ENCODE results near the gene DBH.

The DBH gene

DNA sequence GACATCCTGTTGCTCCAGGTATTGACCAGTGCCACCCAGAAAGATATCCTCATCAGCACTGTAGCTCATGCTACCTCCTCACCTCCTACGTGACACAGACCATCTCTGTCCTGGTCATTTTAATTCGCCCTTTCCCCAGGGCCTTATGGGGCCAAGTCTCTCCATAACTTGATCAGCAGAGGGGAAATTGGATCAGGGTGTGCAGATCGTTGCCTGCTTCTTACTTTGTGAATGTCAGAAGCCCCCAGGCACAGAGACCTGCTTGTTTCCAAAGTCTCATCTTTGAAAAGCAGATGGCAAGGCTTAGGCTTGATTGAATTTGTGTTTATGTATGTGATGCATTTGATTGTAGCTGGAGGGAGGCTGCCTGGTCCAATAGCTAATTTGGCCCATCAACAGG lies 8.8 kb upstream of the DBH start:
- no peak for FAIRE-seq

DNA sequence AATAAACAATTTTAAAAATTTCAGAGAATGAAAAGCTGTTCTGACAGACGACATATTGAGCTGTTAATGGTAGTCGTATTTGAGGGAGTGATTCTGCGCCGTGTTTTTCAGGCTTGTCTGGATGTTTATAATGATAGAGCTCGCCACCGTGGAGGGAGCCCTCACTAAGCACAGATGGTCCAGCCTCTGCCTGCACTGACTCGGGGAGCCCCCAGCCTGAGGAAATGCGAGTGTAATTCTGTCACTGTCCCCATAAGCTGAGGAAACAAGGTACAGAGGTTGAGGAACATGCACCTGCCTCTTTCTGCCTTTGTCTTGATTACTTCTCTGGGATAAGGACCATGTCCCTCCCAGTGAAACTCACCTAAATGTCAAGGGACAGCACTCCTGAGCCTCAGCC lies 7.4 kb upstream of the DBH start:
- no peak for FAIRE-seq

DNA sequence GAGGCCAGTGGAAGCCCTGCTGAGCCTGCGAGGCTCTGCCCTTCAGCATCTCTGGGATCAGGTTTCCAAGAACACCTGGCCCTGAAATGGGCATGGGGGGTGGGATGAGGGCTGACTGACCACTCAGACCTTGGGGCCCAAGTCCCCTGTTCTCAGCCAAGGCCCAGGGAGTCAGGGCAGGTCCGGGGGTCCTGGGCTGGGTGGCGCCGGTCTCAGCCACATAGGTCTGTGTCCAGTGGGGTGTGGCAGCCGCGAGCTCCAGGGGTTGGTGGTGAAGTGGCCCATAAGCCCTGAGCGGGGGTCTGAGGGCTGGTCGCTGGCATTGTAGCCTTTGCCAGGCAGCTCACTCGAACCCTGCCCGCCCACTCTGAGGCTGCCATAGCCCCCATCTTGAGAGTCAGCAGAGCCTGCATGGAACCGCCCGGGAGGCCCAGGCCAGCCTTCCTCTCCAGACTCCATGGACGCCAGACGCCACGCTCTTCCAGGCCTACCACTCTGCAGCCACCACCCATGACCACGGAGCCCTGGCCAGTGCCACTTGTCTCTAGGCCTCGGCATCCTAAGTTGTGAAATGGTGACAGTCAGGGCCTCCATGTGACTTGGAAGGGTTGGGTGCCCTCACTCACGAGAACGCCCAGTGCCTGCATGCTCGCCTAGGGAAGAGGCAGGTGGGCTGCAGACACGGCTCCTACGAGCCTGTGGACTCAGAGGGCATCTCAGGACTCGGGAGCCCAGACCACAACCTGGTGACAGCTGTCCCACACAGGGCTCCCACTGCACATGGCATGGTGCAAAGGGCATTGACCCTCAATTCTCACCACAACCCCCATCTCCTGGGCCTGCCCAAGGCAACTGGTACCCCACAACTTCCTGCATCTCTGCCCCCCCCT lies 6.7 kb upstream of the DBH start:
- FAIRE-seq, result no peak

DNA sequence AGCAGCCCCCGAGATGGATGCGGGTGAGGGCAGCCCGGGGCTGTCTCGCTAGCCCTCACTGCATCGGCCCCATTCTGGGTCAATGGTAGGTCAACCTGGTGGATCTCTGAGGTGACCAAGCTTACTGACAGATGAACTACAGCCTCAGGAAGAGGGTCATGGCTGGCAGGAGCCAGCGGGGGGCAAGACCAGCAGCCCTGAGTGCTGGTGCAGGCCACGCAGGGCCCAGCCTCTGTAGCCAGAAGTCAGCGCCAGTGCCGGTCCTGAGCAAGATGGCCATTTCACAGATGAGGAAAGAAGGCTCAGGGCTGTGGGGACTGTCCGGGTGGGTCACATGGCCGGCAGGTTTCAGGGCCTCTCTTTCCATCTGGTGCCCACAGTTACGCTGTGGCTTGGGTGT lies 5.1 kb upstream of the DBH start:
- no peak for FAIRE-seq

DNA sequence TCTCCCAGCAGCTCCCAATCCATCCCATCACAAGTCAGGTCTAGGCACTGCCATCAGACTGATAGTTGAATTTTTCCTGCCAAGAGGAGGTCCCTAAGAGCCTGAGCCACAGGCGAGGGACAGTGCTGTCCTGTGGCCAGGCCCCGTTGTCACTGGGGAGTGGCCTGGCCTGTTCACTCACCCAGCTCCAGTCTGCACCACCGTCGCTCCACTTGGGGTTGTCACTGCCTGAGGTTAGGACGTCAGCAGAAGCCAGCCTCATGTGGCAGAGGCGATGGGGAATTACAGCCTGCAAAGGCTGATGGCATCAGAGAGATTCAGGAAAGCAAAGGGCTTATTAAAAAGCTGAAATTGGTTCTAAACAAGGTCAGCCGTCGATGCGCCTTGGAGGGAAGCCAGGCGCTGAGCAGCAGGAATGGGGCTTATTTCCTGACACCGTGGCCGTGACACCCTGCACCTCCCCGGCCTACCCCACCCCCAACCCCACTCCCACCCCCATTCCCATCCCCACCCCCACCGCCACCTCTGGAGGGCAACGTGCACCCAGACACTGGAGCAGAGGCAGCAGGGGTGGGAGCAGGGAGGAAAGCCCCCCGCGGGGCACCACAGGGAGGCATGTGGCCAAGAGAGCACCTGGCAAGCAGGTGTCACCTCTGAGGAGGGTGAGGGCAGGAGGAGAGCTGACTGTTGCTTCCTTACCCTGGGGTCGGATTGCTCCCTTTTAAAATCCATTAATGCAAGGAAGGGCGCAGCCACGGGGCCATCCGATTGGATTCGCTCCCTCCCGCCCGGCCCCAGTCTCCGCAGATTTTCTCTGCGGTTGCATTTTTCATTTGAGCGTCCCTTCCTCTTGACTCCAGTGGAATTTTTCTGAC lies 3.1 kb upstream of the DBH start:
- FAIRE-seq, result no peak

DNA sequence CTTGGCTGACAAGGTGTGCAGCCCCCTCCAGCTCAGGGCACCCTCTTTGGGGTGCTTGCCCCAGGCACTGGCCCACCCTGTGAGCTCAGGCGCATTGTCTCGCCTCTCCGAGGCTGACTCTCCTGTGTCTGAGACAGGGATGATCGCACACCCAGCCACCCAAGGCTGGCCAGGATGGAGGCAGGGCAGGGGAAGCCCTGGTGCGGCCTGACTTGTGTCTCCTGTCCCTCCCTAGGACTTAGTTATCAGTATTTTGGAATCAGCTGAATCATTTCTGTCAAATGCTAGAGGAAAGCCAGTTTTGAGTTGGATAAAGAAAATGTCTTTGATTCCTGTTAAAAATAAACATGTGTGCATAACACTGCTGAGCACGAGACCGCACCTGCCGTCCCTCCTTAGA lies 2.5 kb upstream of the DBH start:
- no peak for FAIRE-seq

DNA sequence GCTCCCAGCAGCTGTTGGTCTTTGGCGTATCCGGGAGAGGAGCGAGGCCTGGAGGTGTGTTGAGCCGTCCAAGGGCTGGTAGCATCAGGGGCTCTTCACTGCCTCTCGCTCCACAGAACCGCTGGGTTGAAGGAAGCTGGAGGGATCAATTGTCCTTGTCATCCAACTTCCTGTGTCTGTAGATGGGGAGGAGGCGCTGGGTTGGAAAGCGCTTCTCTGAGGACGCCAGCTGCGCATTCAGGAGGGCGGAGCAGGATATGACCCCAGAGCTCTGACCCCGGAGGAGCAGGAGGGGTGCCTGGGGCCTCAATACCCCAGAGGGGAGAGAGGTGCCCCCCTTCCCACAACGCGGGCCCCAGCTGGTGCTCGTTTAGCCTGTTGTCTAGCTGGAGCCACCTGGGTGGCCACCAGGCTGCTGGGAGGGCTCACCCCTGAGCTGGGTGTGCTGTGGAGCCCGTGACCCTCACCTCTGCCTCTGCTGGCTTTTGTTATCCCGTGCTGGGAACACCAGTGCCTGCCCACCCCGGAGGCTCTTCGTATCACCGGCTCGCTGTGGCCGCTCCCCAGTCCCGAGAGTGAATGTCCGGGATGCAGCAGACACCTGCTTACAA lies 2.0 kb upstream of the DBH start:
- FAIRE-seq, result no peak

DNA sequence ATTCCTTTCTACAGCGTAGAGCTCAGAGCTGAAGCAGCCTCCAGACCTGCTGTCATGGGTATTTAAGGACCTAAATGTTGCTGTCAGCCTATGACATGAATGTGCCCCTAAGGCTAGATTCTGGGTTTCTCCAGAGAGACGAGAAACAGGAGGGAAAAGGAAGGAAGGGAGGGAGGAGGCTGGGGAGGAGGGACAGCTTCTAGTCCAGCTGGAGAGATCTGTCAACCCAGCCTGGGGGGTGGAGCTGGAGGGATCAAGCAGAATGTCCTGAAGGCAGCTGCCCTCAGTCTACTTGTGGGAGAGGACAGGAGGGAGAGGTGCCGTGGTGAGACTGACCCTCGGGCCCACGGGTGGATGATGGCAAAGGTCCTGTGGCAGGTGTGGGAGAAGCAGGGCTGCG lies 1.1 kb upstream of the DBH start:
- no peak for FAIRE-seq

DNA sequence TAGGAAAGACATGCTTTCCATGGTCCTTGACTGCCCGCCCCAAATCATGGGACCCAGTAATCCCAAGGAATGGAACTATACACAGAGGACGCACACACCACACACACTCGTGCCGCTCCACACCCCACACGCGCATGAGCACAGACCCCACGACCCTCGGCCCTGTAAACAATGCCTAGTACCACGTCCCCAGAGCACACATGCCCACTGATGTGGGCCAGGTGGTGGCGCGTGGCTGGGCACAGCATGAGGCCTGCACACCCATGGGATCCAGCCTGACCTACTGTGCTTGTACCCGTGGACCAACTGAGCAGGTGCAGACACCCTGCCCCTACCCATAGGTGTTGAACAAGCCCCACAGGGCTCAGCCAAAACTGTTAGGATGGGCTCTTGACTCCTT lies 739 bp downstream of the DBH start:
- no peak for FAIRE-seq

DNA sequence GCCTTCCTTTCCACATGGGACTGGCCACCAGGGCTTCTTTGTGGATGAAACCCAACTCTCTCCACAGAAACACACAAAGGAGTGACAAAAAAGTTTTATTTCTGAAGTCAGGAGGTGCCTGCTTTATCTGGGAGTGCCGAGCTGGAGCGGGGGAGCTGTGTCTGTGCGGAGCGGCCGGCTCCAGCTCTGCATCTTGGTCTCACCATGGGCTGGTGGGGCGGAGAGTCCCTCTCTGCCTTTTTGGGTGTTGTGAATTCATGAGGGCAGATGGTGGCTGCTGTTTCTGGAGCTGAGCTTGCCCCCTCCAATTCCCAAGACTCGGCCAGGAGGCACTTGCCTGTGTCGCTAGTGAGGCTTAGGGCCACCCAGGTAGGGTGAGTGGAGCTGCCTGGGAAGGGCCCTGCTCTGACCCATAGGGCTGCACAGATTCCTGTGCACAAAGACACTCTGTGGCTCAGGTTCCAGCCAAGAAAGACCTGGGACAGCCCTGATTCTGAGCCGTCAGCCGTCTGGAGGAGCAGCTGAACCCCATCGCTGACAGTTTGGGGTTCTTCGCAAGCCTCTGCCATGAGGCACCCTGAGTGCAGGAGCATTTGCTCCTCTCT lies 1.4 kb downstream of the DBH start:
- no peak for FAIRE-seq

DNA sequence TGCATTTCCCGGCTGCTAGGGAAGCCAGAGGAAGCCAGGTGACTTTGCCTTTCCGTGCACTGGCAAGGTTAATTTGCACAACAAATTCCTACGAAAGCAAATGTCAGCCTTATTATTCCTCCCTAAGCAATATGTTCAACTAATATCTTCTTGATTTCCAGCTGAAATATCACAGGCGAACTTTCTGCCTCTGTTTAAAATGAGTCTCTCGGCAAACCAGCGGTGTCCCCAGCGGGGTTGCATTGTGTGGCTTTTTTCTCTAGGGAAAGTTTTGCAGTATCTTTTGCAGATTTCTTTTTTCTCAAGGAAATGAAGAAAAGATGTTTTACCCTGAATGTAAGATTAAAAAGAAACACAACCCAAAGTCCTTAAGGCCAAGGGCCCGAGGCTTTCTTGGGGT lies 1.9 kb downstream of the DBH start:
- no peak for FAIRE-seq

DNA sequence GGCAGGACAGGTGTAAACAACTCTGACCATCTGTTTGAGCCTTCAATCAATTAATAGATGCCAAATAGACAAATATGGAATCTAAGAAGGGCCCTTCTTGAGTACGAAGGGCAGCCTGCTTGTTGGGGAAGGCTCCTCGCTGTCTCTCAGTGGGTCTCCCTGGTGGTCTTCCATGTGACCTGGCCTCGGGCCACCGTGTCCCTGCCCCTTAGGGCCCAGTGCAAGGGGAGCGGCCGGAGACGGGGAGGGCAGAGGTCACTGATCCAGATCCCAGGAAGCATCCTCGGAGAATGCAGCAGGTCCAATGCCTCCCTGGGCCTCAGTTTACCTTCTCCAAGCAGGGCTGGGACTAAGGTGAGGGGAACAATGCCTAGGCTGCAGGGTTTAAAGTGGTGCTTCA lies 2.5 kb downstream of the DBH start:
- FAIRE-seq, result no peak

DNA sequence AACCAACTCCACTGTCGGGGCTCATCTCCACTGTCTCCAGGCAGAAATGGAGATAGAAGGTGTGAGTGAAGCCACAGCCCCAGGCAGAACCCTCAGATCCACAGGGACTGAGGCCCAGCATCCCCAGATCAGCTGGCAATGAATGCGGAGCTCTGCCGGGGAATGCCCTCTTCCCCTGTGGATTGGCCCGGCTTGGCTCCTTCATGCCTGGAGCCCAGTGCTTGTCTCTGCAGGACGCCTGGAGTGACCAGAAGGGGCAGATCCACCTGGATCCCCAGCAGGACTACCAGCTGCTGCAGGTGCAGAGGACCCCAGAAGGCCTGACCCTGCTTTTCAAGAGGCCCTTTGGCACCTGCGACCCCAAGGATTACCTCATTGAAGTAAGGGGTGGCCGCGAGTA lies 3.5 kb downstream of the DBH start:
- FAIRE-seq, result no peak

DNA sequence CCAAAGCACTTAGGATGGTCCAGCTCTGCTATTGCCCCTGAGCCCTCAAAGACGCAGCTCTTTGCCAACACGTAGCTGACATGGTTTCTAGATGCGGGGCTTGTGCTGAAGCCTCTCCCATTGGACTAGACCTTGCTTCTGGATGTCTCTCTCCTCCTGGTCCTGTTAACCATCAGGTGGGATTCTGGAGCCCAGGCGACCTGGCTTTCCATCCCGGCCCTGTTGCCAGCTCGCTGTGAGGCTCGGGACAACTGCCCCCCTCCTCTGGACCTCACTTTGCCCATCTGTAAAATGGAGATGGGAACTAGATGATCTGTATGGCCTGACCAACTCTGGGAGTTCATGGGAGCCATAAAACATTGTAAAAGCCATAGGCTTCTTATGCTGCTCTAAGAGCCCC lies 4.0 kb downstream of the DBH start:
- no peak for FAIRE-seq

DNA sequence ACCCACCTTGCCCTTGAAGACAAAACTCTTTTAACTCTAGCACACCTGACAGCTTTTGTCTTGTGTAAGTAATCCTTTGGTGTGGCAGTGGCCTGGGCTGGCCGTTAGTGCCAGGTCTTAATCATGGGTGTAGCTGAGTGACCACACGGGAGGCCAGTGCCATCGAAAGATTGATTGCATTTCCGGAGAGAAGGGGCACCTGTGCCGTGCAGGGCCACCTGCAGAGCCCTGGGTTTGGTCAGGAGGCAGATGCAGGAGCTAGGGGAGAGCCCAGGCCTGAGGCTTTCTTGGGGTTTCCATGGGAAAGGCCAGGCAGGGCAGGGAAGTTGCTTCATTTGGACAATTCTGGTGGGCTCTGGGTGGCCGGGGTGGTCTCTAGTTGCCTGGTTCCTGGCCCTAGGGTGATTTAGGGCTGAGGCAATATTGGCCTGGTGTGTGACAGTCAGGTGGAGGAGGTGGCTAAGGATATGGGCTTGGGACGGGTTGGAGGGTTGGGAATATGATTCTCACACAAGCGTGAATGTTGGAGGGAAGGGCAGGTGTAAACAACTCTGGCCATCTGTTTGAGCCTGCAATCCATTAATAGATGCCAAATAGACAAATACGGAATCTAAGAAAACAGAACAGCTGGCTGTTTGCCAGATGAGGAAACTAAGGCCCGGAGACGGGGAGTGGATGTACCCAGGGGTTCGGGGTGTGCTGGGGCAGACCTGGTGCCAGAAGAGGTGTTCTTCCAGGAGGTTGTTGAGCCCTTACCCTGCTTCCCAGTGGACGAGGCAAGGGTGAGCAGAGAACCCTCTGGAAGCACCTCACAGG lies 4.6 kb downstream of the DBH start:
- FAIRE-seq, result no peak

DNA sequence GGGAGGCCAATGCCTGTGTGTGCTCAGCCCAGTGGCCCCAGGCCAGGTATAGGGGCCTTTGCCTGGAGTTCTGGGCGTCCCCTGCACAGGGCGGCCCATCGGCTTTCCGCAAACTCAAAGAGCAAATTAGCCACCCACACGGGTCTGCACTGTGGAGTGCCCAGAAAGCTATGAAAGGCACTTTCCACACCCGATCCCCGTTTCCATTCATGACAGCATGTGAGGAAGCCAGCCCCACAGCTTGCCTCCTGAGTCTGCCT lies 5.2 kb downstream of the DBH start:
- FAIRE-seq, result no peak

DNA sequence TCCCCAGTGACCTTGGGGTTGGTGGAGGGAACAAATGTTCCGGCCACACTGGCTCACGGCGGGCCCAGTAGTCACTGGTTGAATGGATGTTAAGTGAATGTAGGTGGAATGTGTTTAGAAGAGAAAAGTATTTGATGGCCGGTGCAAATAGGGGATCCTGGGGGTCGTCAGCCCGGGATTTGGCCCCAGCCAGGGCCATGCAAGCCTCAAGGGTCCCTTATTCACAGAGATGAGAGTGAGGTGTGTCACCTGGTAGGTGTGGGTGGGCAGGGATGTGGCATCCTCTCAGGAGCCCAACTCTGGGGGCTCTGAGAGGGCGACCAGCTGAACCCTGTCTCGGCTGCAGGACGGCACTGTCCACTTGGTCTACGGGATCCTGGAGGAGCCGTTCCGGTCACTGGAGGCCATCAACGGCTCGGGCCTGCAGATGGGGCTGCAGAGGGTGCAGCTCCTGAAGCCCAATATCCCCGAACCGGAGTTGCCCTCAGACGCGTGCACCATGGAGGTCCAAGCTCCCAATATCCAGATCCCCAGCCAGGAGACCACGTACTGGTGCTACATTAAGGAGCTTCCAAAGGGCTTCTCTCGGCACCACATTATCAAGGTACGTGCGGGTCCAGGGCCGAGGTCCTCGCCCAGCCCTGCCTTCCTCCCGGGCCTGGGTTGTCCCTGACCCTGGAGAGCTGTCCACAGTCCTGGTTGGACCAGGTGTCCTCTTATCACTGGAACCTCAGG lies 5.9 kb downstream of the DBH start:
- FAIRE-seq, result no peak

DNA sequence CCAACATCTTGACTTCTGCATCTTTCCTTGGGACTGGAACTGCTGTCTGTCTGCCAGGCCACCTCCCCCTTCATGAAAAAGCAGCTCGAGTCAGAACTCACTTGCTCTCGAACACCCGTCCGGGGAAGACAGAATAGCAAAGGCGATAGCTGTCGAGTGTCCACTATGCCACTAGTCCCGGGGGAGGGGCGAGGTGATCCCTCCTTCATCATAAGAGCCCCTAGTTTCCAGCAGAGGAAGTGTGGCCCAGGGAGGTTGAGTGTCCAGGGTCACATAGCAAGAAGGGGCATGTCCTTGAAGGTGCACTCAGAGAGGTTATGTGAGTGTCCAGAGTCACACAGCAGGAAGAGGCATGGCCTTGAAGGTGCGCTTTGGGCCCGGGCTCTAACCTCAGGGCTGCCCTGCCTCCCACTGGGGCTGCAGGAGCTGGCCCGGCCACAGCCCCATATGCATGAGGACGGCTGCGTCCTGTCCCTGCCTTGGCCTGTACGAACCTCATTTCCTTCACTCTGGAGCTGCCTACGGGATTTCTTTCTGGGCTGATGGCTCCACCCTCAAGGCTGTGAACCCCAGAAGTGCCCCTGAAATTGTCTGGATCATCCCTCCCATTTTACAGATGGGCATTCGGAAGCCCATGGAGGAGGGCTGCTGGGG lies 6.7 kb downstream of the DBH start:
- FAIRE-seq, result no peak

DNA sequence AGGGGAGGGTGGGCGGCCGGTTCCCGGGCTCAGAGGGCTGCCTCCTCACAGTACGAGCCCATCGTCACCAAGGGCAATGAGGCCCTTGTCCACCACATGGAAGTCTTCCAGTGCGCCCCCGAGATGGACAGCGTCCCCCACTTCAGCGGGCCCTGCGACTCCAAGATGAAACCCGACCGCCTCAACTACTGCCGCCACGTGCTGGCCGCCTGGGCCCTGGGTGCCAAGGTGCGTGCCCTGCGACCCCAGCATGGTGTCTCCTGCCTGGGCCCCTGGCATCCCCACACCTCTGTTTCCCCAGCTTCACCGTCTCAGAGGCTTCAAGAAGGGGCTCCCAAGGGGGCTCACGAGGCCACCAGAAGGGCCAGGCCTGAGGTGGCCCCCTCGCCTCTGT lies 7.2 kb downstream of the DBH start:
- no peak for FAIRE-seq

DNA sequence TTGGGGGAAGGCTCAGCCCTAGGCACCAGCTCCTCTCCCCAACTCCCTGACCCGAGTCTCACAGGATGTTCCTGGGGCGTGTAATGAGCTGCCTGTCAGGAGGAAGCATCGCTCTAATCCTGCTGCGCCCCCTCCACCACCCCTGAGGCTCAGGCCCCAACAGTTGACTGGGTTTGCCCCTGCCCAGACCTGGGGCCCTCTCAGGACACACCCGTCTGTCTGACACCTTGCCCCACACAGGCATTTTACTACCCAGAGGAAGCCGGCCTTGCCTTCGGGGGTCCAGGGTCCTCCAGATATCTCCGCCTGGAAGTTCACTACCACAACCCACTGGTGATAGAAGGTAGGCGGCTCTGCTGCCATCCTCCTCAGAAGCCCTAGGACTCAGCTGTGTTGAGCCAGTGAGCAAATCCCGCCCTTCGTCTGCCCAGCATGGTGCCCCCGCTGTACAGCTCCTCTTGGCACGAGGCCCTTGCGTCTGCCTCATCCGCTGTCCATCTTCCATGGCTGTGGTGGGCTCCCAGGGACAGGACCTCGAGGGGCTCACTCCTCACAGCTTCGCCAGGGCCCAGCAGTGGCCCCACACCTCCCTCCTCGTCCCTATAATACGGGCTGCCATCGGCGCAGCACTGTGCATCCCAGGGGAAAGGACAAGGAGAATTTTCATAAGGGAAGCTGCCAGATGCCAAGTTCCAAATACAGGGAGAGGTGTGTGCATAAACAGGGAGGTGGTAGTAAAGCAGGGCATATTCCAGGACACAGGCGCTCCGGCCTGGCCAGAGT lies 8.0 kb downstream of the DBH start:
- FAIRE-seq, result no peak

Measured in A204.1 (cell line).